IMR-90 (cell line): Measurements from ENCODE around the gene TMEM190. TPM values are rescaled to one million over a fixed set of nuclear protein-coding genes. Genes with fewer than 3 reads are reported as not detected.

Experiments used
- ATAC-seq: fragments of 200-7000 bp; cut with Tn5 transposase; 2 replicates; pipeline ENCODE4 v1.9.1; 2020; ENCODE audit warnings: low read depth, mild to moderate bottlenecking, moderate library complexity
- BruUV-seq: library from RNA; stranded (reverse); fragments of 400-500 nt; replicated peaks from 2 replicates; lab custom pipeline; 2021; lab: Mats Ljungman, UMichigan
- CTCF ChIA-PET: fragments of 300-600 bp; formaldehyde crosslinking; extraction: SDS; loops from one replicate; lab custom pipeline; 2021; ENCODE audit warnings: antibody characterized with exemption; lab: Yijun Ruan, JAX
- POLR2A ChIA-PET: fragments of 300-600 bp; sonication (Branson Sonifier 250); formaldehyde crosslinking; loops from one replicate; lab custom pipeline; 2022; ENCODE audit warnings: antibody characterized with exemption; ENCODE audit not compliant: unreplicated experiment; lab: Charles Lee
- DNase-seq: peaks from one replicate; pipeline ENCODE4 v3.0.0; 2013
- H2AFZ ChIP-seq: replicated peaks from 2 replicates; pipeline ENCODE3; 2013; ENCODE audit warnings: low read length, mild to moderate bottlenecking; ENCODE audit not compliant: poor library complexity
- H2AK5ac ChIP-seq: 2 replicates; pipeline ENCODE4 v1.6.1; 2013; ENCODE audit warnings: low read depth, low read length, inconsistent platforms
- H2AK9ac ChIP-seq: replicated peaks from 2 replicates; pipeline ENCODE3; 2013; ENCODE audit warnings: mild to moderate bottlenecking, low read depth, low read length, moderate library complexity; ENCODE audit not compliant: poor library complexity
- H2BK120ac ChIP-seq: 2 replicates; pipeline ENCODE4 v1.6.1; 2013; ENCODE audit warnings: low read depth, low read length, inconsistent platforms
- H2BK15ac ChIP-seq: 3 replicates; pipeline ENCODE4 v1.6.1; 2013; ENCODE audit warnings: low read depth, low read length, inconsistent platforms
- H2BK20ac ChIP-seq: 2 replicates; pipeline ENCODE4 v1.6.1; 2013; ENCODE audit warnings: low read depth, mild to moderate bottlenecking, inconsistent platforms, low read length, moderate library complexity
- H2BK5ac ChIP-seq: 2 replicates; pipeline ENCODE4 v1.6.1; 2013; ENCODE audit warnings: mild to moderate bottlenecking, low read depth, low read length, inconsistent platforms; ENCODE audit not compliant: poor library complexity, severe bottlenecking
- H3K14ac ChIP-seq: replicated peaks from 2 replicates; pipeline ENCODE4 v1.6.1; 2013; ENCODE audit warnings: low read depth, low read length, inconsistent platforms
- H3K18ac ChIP-seq: 2 replicates; pipeline ENCODE4 v1.6.1; 2013; ENCODE audit warnings: low read depth, low read length, control low read depth
- H3K23ac ChIP-seq: 2 replicates; pipeline ENCODE4 v1.6.1; 2013; ENCODE audit warnings: low read depth, low read length, inconsistent platforms
- H3K27ac ChIP-seq: 2 replicates; pipeline ENCODE4 v1.5.1; 2013; ENCODE audit warnings: mild to moderate bottlenecking, control low read depth, low read length; ENCODE audit not compliant: insufficient read depth
- H3K27me3 ChIP-seq: 2 replicates; pipeline ENCODE4 v1.6.1; 2013; ENCODE audit warnings: low read length; ENCODE audit not compliant: control insufficient read depth, insufficient read depth
- H3K36me3 ChIP-seq: 2 replicates; pipeline ENCODE4 v1.6.1; 2013; ENCODE audit warnings: low read length, mixed read lengths; ENCODE audit not compliant: control insufficient read depth, insufficient read depth
- H3K4ac ChIP-seq: 2 replicates; pipeline ENCODE4 v1.6.1; 2013; ENCODE audit warnings: low read depth, low read length, inconsistent platforms
- H3K4me1 ChIP-seq: 2 replicates; pipeline ENCODE4 v1.6.1; 2013; ENCODE audit warnings: low read length, mixed read lengths; ENCODE audit not compliant: control insufficient read depth, insufficient read depth
- H3K4me2 ChIP-seq: 2 replicates; pipeline ENCODE4 v1.6.1; 2013; ENCODE audit warnings: low read depth, mild to moderate bottlenecking, control low read depth, low read length, moderate library complexity
- H3K4me3 ChIP-seq: 2 replicates; pipeline ENCODE4 v1.5.1; 2013; ENCODE audit warnings: low read depth, mild to moderate bottlenecking, control low read depth, low read length, moderate library complexity; ENCODE audit not compliant: insufficient read depth
- H3K56ac ChIP-seq: 2 replicates; pipeline ENCODE4 v1.6.1; 2013; ENCODE audit warnings: low read length, inconsistent platforms; ENCODE audit not compliant: insufficient read depth; ENCODE audit errors: extremely low read depth
- H3K79me1 ChIP-seq, 2 experiments: 2 replicates each; pipeline ENCODE4 v1.6.1; 2013; ENCODE audit warnings: low read length in 2 of 2, inconsistent platforms in 1 of 2, low read depth in 1 of 2
- H3K9ac ChIP-seq: 2 replicates; pipeline ENCODE4 v1.6.1; 2013; ENCODE audit warnings: low read depth, low read length, control low read depth
- H3K9me1 ChIP-seq: 2 replicates; pipeline ENCODE4 v1.6.1; 2013; ENCODE audit warnings: low read length, inconsistent platforms; ENCODE audit not compliant: insufficient read depth
- H3K9me3 ChIP-seq: 2 replicates; pipeline ENCODE4 v1.6.1; 2013; ENCODE audit warnings: low read length; ENCODE audit not compliant: control insufficient read depth, insufficient read depth
- H4K20me1 ChIP-seq: 2 replicates; pipeline ENCODE4 v1.6.1; 2013; ENCODE audit warnings: low read length, inconsistent platforms; ENCODE audit not compliant: insufficient read depth
- H4K5ac ChIP-seq: 2 replicates; pipeline ENCODE4 v1.6.1; 2013; ENCODE audit warnings: mild to moderate bottlenecking, low read depth, low read length, control low read depth
- H4K8ac ChIP-seq, 2 experiments: 2 replicates each; pipeline ENCODE4 v1.6.1; 2013; ENCODE audit warnings: low read depth in 2 of 2, low read length in 2 of 2, control low read depth in 1 of 2, inconsistent platforms in 1 of 2
- H4K91ac ChIP-seq: 2 replicates; pipeline ENCODE4 v1.6.1; 2013; ENCODE audit warnings: low read depth, low read length, inconsistent platforms; ENCODE audit not compliant: insufficient read depth
- MAFK ChIP-seq: IDR thresholded peaks from 2 replicates; pipeline ENCODE4 v1.6.1; 2012; ENCODE audit warnings: low read depth, low read length, improper control_type of control experiment
- MXI1 ChIP-seq: IDR thresholded peaks from 2 replicates; pipeline ENCODE4 v1.6.1; 2012; ENCODE audit warnings: low read depth, mild to moderate bottlenecking, low read length, moderate library complexity, borderline replicate concordance
- SMC3 ChIP-seq: fragments of 150-350 bp; IDR thresholded peaks from 2 replicates; pipeline ENCODE4 v1.6.1; 2016; ENCODE audit warnings: low read depth, mild to moderate bottlenecking, antibody characterized with exemption, low read length, moderate library complexity
- WGBS, 2 experiments: methylation state at CpG; one replicate each; pipeline versions ENCODE4 v1.1.5 to v1.1.7; 2013; ENCODE audit warnings: missing lambda C conversion rate in 2 of 2; ENCODE audit not compliant: insufficient read length in 1 of 2; ENCODE audit errors: extremely low coverage in 2 of 2; 5-methylcytosine and 5-hydroxymethylcytosine counted together
- dilution Hi-C: fragments of 300-500 bp; cut with HindIII; formaldehyde crosslinking; loops from one replicate; pipeline ENCODE4 v1.14.3; 2018; ENCODE audit warnings: low sequenced_read_pairs; ENCODE audit not compliant: unreplicated experiment
- in situ Hi-C: fragments of 300-500 bp; cut with MboI; formaldehyde crosslinking; loops from 3 replicates; pipeline ENCODE4 v1.14.3; 2019; ENCODE audit warnings: low sequenced_read_pairs, inconsistent platforms, mixed read lengths
- intact Hi-C: fragments of 100-400 bp; cut with micrococcal nuclease; formaldehyde crosslinking; loops from 2 replicates; pipeline ENCODE4 v1.10.0; 2022
- polyA plus RNA-seq, 3 experiments: library from polyadenylated mRNA; depleted of rRNA; stranded (reverse); fragments of >200 nt; gene quantifications; 2 replicates each; pipeline ENCODE4 v1.2.3, GENCODE V29; 2012; ENCODE audit warnings: low replicate concordance in 1 of 3
- total RNA-seq: library from RNA; depleted of rRNA; stranded (reverse); fragments of >200 nt; gene quantifications from 2 replicates; pipeline ENCODE4 v1.2.3, GENCODE V29; 2012

The TMEM190 gene
- total and polyA plus RNA-seq, 2 of the 4 experiments (the other 2 are of a cell fraction): 1.6 TPM; not detected in 1

DNA sequence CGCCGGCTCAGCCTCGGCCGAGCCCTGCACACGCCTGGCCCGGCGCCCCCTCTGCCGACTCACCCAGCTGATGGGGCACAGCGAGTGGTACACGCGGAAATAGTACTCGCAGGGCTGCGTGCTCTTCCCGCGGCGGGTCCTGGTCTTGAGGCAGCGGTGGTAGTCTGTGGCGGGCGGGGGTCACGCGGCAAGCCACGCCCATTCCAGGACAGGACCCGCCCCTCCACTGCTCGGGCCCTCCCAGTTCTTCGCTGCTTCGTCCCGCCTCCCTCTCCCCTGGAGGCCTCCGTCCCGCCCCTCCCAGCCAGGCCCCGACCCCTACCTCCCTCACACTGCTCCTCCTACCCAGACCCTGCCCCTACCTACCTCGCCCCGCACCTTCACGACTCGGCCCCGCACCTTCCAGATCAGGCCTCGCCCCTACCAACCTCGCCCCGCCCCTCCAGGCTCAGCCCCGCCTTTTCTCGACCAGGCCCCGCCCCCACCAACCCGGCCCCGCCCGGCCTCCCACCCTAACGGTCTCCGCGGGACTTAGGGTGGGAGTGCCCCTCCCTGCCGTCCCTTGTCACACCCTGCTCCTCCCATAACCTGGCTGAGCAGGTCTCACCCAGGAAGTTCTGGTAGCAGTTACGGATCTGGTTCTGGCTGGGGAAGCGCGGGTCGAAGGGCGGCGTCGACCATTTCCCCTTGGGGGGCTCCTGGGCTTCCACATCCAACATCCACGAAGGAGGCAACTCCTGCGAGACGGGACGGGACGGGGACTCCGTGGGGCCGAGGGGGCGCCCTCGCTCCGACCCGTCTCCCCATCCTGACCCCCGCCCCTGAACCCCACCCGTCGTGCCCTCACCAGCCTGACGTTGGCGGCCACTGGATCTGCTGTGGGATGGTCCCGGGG, 22.6 kb upstream of the TMEM190 start:
- ChIA-PET CTCF (no interaction called here), POLR2A (no interaction called here)
- Histone ChIP-seq H3K27ac (peak overlapping the region; percentile 21; the same call in 1 of the 2 replicates), H3K56ac (no peak overlapping the region), H3K9ac (0 out of 2 replicates have a peak overlapping the region, but pooled peaks have one; percentile 7), H2AK5ac (no peak overlapping the region), H2BK20ac (no peak overlapping the region), H4K8ac (peak overlapping the region in 1 of 2 experiments; percentile 50; a peak in 1 of 4 replicates), H2AK9ac (no peak overlapping the region), H2AFZ (peak overlapping the region; percentile 93), H3K4me3 (peak overlapping the region; percentile 65), H3K79me1 (no peaks in the 10 kb centered on the region), H2BK120ac (no peak overlapping the region), H3K14ac (no peak overlapping the region; the same call in 1 of the 2 replicates), H3K4ac (no peak overlapping the region), H3K9me1 (no peaks in the 10 kb centered on the region), H2BK5ac (no peak overlapping the region), H4K5ac (no peak overlapping the region), H3K4me2 (peak overlapping the region; percentile 86), H3K27me3 (peaks cover 43% of the 10 kb centered on the region), H3K18ac (no peak overlapping the region; the same call in 1 of the 2 replicates), H3K4me1 (peaks cover 5% of the 10 kb centered on the region; the same call in 1 of the 2 replicates), H2BK15ac (no peak overlapping the region; the same call in 2 of the 3 replicates), H4K91ac (peak overlapping the region; percentile 34; the same call in 1 of the 2 replicates), H3K36me3 (no peaks in the 10 kb centered on the region), H4K20me1 (peaks cover 7% of the 10 kb centered on the region; the same call in 1 of the 2 replicates), H3K23ac (no peak overlapping the region), H3K9me3 (no peaks in the 10 kb centered on the region)
- peak; percentile 43 for DNase-seq
- in situ Hi-C loops (no loop called here), dilution Hi-C loops (no loop called here), intact Hi-C loops (no loop called here)
- TF ChIP-seq MXI1 (0 out of 2 replicates have a peak, but pooled peaks have one; percentile 15), MAFK (no peak), SMC3 (no peak)
- 0% methylated on average over 23 of the region's 72 CpGs; no CpG with 5 or more reads in 1 of the 2 experiments for WGBS, 2 experiments
- peak; percentile 99 for ATAC-seq
- BruUV-seq: no TSS peak
